NCI-H345 (cell line): ENCODE data around the gene IGF2R.
"Not testable (repeated sequence)": the region's sequence is repeated elsewhere in the genome, so short reads cannot be mapped to it uniquely, and the experiment has no call there.

ENCODE experiments used
- DNase-seq: peaks from one replicate; lab custom pipeline; 2025; lab: John Stamatoyannopoulos, UW

The IGF2R gene

DNA sequence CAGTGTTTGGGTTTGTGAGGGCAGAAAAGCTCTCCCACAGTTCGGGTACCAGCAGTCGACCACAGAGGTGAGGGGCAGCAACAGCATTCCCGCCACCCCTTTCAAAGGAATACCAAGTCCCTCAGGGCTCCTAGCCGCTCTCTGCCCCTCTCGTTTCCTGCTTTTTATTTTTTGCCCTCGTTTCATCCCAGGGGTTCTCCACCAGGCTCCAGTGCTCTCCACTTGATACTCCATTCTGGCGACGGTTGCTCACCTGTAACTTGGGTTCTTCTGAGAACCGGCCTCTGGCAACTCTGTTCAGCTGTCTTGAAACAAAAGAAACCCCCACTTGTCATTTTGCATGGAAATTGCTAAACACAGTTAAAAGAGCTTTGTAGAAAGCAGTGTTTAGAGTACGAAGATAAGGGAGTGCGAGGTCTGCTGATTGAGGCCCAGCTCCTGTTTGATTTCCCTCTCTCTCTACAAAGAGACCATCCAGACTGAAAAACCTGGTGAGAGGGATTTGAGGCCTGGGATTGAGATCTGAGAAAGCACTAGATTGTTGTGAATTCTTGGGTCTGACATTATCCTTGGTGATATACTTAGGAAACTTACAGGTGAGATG, 28.7 kb downstream of the IGF2R start:
- no peak for DNase-seq

DNA sequence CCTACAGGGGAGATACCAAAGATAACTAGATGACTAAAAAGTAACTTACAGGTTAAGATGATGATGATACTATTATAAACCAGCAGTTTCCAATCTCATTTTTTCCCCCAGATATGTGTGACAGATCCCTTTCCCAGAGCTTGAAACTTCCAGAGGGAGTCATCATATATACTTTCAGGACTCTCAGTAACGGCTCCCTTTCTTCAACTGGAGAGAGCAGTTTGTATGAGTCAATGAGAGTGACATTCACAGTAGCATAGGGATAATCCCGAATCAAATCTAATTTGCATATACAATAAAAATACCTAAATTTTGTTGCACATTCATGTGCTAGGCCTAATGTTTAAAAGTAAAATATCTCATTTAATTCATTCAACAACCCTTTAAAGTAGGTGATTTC, 29.7 kb downstream of the IGF2R start:
- no peak for DNase-seq

DNA sequence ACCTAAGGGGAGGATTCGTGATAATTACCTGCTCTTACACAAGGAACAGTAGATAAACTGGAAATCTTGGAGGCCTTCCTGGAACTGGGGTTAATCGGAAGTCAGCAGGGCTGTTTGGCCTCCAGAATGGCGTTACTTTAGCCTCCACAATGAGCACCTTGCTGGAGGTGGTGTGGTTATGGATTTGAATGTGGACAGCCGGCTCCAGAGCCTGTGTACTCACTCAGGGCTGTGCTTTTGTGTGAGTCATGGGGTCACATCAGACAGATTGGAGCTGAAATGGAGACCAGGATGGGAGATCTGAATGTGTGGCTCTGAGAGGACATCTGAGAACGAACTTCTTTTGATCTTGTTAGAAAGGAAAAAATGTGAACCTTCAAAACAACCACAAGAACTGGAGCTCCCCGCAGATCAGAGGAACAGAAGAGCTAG, 30.4 kb downstream of the IGF2R start:
- DNase-seq = no peak

DNA sequence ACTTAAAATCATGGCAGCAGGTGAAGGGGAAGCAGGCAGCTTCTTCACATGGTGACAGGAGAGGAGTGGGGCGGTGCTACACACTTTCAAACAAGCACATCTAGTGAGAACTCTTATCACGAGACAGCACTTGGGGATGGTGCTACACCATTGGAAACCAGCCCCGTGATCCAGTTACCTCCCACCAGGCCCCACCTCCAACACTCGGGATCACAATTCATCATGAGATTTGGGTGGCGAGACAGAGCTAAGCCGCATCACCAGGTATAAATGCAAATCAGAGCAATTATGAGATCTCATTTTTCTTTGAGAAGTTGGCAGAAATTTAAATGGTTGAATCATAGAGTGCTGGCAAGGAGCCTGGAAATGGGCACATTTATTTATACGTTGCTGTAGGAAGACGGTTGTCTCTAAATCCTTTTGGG, 31.4 kb downstream of the IGF2R start:
- no peak for DNase-seq

DNA sequence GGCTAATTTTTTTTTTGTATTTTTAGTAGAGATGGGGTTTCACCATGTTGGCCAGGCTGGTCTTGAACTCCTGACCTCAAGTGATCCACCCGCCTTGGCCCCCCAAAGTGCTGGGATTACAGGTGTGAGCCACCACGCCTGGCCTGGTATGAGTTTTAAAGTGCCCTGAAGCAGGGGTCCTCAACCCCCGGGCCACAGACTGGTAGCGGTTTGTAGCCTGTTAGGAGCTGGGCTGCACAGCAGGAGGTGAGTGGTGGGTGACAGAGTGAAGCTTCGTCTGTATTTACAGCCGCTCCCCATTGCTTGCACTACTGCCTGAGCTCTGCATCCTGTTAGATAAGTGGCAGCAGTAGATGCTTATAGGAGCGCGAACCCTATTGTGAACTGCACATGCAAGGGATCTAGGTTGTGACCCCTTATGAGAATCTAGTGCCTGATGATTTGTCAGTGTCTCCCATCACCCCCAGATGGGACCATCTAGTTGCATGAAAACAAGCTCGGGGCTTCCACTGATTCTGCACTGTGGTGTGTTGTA, 32.1 kb downstream of the IGF2R start:
- DNase-seq = not testable (repeated sequence)

DNA sequence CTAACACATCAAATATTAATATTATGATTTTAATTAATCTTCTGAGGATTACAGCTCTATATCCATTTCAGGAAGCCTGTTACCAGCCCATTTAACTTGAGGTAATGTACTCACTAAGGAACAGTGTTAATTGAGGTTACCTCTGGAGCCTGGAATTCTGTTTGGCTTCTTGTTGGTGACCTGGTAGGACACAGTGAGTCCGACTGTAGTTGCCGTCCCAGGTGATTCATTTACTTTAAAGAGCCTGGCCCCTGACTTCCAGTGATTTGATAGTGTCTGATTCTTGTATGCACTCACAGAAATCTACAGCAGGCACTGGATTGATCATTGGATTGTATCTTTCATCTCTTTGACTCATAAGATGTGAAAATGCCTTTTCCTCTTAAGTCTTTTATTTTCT, 34.0 kb downstream of the IGF2R start:
- no peak for DNase-seq

DNA sequence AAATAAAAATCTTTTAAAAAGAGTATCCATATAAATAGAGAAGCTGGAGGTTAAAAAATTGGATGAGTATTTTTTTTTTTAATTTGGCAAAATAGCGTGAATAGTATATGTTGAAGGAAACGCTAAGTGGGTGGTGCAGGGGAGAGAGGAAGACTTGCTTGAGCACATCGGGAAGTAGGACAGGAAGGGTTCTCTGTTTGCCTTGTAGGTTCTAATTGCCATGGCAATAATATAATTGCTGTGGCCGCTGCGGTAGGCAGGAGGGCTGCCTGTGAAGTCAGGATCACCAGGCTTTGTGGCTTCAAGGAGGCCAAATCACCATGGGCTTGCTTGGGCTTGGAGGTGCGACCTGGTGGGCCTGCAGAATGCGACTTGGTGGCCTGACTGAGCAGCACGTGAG, 35.1 kb downstream of the IGF2R start:
- DNase-seq = no peak

DNA sequence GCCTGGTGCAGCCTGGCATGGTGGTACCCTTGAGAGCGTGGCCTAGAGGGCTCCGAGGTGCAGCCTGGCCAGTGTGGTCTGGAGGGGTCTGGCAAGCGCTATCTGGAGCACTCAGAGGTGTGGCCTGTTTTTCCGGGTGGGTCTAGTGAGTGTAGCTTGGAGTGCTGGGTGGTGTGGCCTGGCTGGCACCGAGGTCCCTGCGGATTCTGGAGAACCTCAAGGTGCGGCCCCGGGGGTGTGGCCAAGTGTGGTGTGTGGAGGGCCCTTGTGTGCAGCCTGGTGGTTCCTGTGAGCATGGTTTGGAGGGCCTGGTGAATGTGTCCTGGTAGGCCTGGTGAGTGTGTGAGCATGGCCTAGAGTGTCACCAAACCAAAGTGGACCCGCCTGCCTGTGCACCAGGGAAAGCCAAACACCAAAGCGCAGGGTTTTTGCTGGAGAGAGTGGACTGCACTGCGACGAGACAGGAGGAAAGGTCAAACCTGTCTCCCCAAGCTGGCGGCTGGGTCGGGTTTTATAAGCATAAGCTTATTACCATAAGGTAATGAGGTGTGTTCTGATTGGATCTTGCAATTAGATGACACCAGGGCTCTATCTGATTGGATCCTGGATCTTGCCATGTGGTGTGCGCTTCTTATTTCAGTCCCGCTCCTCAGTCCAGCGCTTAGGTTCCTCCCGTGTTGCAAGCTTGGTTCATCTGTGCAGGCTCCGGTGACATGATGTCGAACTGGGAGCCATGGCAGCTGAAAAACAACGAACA, 35.7 kb downstream of the IGF2R start:
- no peak for DNase-seq

DNA sequence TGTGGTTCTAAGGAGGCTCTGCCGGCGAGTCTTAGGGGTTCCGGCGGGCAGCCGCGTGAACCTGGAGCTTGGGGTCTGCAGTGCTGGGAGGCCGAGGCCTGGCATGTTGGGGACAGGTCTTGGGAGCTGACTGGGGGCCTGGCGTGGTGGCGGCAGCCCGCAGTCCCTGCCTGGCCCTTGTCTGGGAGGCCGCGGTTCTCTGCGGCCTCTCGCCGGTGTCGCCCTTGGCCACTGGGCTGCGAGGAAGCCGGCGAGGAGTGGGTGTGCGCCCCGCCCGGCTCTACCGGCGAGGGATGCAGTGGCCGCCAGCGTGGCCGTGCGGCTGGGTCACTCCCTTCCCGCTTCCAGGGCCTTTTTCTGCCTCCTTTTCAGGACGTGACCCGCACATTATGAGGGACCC, 36.3 kb downstream of the IGF2R start:
- DNase-seq = no peak

DNA sequence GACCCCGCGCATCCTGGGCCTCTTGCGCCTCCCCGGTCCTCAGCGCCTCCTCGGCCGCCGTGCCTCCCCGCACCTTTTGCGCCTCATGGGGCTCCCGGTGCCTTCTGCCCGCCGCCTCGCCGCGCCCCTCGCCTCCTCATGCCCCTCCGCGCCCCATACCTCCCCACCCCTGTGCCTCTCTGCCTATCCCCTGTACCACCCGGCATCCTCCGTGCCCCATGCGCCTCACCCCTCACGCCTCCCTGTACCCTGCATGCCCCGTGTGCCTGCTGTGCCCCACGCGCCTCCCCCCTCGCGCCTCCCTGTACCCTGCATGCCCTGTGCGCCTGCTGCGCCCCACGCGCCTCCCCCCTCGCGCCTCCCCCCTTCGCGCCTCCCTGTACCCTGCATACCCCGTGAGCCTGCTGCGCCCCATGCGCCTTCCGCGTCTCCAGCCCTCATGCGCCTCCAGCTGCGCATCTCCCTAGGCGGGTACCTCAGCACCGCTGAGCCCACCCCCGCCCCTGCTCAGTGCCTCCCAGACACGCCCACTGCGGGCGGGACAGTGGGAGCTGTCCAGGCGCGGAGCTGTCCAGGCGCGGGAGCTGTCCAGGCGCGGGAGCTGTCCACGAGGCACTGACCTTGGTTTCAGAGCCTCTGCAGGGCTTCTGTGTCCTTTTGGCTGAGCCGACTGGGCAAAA, 37.1 kb downstream of the IGF2R start:
- no peak for DNase-seq

DNA sequence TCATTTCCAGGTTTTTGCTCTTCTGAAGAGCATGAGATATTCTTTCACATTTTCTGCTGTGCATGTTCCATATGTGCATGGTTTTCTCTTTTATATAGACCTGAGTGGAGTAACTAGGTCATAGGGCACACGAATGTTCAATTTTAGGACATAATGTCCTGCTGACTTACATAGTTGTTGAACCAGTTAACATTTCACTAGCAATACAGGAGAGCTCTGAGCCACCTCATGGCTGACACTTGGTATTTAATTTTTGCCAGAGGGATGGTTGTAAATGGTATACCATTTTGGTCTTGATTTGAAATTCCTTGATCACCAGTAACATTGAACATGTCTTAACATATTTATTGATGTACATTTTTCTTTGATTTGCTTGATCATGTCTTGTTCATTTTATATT, 38.3 kb downstream of the IGF2R start:
- DNase-seq = no peak

DNA sequence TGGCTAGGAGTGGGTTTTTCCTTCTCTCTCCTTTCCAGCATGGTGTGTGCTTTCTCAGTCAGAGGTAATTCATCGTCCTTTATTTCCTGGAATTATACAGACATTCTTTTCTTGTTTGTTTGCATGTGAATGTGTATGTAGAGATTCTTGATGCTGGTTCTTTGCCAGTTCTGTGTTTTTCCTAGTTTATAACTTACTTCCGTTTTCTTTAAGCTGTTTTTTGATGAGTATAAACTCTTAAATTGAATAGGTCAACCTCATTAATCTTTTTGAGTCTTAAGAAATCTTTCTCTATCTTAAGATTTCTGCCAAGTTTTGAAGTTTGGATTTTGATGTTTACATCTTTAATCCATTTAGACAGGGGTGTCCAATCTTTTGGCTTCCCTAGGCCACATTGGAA, 38.7 kb downstream of the IGF2R start:
- no peak for DNase-seq

DNA sequence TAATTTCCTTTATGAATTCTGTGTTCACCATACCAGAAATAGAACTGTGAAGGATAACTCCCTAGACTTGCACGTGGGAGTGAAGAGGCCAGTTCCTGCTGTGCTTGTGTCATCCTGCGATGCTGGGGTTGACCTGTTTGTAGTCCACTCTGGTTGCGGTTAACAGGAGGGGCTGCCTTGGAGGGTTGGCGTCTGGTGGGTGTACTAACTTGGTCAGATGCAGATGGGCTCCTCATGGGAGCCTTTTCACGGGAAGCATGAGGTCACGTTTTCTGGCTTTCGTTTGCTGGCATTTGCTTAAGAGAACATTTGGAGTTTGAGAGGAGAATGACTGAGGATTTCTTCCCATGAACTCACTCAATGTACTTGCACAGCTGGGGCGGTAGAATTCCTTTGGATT, 41.2 kb downstream of the IGF2R start:
- no peak for DNase-seq

DNA sequence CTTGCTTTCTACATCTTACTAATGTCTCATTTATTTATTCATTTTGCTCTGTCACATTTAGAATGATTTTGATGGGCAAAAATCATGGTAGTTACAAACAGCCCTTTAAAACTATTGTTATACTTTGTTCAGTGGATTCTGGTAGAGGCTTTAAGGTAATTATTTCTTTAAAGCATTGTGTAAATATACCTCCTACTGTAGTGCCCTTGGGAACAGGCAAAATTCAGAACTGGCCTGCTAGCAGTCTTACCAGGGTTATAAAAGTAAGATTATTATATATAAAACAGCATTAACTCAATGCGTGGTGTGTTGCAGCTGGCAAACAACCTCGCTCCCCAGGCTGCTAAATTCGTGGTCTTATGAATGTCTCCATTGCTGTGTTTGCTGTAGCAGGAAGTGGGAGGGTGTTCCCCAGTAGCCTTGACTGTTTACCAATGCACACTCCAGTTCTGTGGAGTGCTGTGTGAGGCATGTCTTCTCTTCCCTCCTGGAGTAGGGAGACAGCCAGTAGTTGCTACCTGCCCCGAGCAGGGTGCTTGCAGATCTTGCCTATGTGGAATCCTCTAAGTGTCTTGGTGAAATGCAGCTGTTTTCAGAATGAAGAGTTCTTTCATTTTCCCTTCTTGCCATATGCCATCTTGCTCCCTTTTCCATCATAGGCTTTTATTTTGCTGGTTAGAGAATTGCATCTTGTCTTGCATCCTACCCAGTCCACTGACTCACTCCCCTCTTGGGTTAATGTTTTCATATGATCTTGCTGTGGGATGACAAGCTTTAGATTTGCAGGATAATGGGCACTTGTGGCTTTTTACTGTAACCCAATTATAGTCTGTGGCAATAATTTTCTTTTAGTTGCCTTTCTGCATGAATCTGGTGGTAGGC, 45.3 kb downstream of the IGF2R start:
- peak; percentile 27 for DNase-seq

DNA sequence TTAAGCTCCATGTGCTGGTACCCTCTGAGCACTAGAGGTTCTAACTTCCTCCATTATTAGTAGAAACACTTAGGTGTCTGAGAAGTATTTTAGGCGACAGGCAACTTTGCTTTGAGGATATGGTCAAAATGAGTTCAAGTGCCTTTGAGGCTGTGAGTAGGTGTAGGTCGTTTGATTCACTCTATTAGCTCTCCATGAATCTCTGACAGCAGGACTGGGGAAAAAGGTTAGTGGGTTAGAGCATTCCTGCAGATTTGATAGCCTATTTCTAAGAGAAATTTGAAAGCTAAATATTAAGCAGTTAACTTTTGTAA, 45.9 kb downstream of the IGF2R start:
- no peak for DNase-seq

DNA sequence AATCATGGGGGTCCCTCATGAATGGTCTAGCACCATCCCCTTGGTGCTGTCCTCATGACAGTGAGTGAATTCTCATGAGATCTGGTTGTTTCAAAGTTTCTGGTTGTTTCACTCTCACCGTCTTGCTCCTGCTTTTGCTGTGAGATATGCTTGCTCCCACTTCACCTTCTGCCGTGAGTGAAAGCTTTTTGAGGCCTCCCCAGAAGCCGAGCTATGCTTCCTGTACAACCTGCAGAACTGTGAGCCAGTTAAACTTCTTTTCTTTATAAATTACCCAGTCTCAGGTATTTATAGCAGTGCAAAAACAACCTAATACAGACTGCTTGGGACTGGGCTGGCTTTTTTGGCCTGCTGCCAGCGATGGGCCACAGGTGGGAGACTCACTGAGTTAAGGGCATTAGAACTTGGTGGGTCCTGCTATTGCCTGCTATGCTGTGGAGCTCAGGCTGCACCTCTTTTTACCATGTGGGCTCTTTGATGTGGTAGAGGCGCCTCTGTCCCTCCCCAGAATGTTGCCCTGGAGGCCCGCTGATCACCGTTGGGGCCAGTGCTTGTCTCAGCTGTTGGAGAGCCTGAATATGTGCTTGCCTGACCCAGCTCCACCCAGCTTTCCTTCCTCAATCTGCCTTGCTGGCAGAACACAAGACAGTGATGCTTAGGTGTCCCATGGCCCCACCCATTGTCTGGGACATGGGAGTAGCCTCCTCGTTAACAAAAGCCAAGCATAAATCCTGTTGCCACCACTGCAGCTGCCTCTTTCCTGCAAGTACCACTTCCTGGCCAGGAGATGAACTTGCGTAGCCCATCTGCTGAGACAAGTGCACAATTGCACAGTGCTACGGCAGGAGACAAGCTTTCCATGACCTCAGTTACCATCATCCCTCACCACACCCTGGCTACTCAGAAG, 47.1 kb downstream of the IGF2R start:
- no peak for DNase-seq

DNA sequence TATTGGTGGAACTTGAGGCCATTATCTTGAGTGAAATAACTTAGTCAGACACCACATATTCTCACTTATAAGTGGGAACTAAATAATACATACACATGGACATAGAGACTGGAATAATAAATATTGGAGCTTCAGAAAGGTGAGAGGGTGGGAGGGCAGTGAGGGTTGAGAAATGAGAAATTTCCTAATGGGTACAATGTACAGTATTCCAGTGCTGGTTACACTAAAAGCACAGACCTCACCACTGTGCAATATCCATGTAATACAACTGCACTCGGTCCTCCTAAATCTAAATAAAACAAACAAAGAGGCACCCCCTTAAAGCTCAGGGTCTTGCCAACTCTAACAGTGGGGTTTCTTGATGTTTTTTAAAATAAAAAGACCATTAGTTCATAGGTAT, 53.2 kb downstream of the IGF2R start:
- DNase-seq = no peak

DNA sequence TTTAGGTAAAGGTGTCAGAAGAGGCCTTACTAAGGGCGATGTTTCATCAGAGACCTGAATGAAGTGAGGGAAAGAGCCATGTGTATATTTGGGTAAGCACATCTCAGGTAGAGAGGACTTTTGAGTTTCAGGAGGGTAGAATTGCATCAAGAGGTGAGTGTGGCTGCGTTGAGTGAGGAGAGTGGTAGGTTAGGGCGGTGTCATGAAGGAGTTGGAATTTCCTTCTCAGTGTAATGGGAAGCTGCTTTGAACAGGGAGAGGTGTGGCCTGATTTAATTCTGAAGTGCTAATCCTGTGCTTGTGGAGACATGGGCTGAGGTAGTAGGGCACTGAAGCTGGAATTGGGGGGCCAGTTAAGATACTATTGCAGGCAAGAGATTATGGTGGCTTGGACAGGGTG, 53.9 kb downstream of the IGF2R start:
- DNase-seq = no peak

DNA sequence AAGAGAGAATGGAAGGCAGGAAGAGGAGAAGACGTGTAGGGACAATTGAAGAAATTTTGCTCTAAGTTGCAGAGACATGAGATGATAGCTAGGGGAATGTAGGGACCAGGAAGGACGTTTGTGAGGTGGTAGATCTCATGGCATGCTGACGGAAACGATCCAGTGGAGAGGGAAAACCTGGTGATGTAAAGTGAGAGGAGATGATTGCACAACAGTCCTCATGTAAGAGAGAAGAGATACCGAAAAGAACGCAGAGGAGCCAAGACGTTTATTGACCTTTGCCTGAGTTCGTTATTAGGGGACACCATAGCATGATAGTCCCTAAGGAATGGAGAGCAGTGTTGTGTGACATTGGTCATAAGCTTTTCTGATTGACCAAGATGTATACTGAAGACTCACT, 55.3 kb downstream of the IGF2R start:
- no peak for DNase-seq

DNA sequence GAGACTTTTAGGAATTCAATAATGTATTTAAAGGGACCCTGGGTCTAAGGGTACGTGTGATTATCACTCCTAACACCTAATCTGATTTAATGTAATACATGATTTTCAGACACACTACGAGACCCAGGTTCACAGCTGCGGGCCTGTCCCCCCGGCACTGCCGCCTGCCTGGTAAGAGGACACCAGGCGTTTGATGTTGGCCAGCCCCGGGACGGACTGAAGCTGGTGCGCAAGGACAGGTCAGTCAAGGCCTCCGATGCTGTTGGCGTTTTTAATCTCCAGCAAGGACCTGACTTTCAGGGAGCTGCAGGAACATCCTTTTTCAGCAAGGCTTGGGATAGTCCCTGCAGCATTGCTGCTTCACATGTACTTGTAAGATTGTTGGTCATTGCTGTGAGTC, 58.2 kb downstream of the IGF2R start:
- no peak for DNase-seq

DNA sequence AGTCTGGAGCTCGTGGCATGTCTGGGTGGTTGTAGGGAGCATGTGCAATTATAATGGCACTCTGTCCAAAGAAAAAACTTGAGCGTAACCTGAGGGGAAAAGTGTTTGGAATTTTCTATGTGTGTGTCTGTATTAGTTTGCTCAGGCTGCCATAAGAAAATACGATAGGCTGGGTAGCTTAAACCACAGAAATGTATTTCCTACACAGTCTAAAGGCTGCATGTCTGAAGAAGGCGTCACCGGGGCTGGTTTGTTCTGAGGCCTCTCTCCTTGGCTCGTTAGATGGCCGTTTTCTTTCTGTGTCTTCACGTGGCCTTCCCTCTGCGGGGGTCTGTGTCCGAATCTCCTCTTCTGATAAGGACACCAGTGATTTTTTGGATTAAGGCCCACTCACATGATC, 59.0 kb downstream of the IGF2R start:
- DNase-seq = no peak
